KMS-11 (cell line): ENCODE data around the gene SCAMP1.

ENCODE experiments used
- H2AFZ ChIP-seq: fragments of 200-600 bp; sonication (generic); 2 replicates; pipeline ENCODE4 v1.6.1; 2016; ENCODE audit warnings: antibody characterized with exemption, mixed run types, low read depth
- H3K27ac ChIP-seq: fragments of 200-600 bp; sonication (generic); 2 replicates; pipeline ENCODE4 v1.6.1; 2016; ENCODE audit warnings: mild to moderate bottlenecking, mixed run types
- H3K27me3 ChIP-seq: fragments of 200-600 bp; sonication (generic); 2 replicates; pipeline ENCODE4 v1.6.1; 2017; ENCODE audit warnings: mild to moderate bottlenecking, low read depth, mixed run types, moderate library complexity; ENCODE audit not compliant: insufficient read depth
- H3K36me3 ChIP-seq: fragments of 200-600 bp; sonication (generic); 2 replicates; pipeline ENCODE4 v1.6.1; 2017; ENCODE audit warnings: mild to moderate bottlenecking, mixed run types; ENCODE audit not compliant: insufficient read depth
- H3K4me1 ChIP-seq: fragments of 200-600 bp; sonication (generic); 2 replicates; pipeline ENCODE4 v1.6.1; 2016; ENCODE audit warnings: mild to moderate bottlenecking, low read depth, mixed run types; ENCODE audit not compliant: poor library complexity, severe bottlenecking
- H3K4me2 ChIP-seq: fragments of 200-600 bp; sonication (generic); 2 replicates; pipeline ENCODE4 v1.7.0; 2016; ENCODE audit warnings: mild to moderate bottlenecking, mixed run types
- H3K4me3 ChIP-seq: fragments of 200-600 bp; sonication (generic); IDR thresholded peaks from 2 replicates; pipeline ENCODE4 v1.6.1; 2017; ENCODE audit warnings: low read depth, low read length, mixed read lengths; ENCODE audit not compliant: insufficient read depth
- H3K79me2 ChIP-seq: fragments of 200-600 bp; sonication (generic); 2 replicates; pipeline ENCODE4 v1.6.1; 2016; ENCODE audit warnings: low read depth, mixed run types; ENCODE audit not compliant: insufficient read depth
- H3K9ac ChIP-seq: fragments of 200-600 bp; sonication (generic); 2 replicates; pipeline ENCODE4 v1.6.1; 2016; ENCODE audit warnings: mild to moderate bottlenecking, mixed run types
- H4K20me1 ChIP-seq: fragments of 200-600 bp; sonication (generic); 2 replicates; pipeline ENCODE4 v1.6.1; 2016; ENCODE audit warnings: mild to moderate bottlenecking, mixed run types; ENCODE audit not compliant: insufficient read depth
- TF ChIP-seq, protein P1 (sequence below): fragments of 200-600 bp; sonication (generic); conservative IDR thresholded peaks from 2 replicates; pipeline ENCODE4 v1.6.1; 2017; ENCODE audit warnings: low read depth, mild to moderate bottlenecking, antibody characterized with exemption, low read length, moderate library complexity, mixed read lengths

The SCAMP1 gene

GRCh38 chr5:78471896-78472295, 111.5 kb downstream of the SCAMP1 start:
- TF ChIP-seq, protein P1, sequence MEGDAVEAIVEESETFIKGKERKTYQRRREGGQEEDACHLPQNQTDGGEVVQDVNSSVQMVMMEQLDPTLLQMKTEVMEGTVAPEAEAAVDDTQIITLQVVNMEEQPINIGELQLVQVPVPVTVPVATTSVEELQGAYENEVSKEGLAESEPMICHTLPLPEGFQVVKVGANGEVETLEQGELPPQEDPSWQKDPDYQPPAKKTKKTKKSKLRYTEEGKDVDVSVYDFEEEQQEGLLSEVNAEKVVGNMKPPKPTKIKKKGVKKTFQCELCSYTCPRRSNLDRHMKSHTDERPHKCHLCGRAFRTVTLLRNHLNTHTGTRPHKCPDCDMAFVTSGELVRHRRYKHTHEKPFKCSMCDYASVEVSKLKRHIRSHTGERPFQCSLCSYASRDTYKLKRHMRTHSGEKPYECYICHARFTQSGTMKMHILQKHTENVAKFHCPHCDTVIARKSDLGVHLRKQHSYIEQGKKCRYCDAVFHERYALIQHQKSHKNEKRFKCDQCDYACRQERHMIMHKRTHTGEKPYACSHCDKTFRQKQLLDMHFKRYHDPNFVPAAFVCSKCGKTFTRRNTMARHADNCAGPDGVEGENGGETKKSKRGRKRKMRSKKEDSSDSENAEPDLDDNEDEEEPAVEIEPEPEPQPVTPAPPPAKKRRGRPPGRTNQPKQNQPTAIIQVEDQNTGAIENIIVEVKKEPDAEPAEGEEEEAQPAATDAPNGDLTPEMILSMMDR, result no peak
- no peaks in the 10 kb centered on the region for H3K79me2 ChIP-seq
- H3K27ac ChIP-seq, result no peak overlapping the region
- no peak overlapping the region for H3K4me2 ChIP-seq
- no peaks in the 10 kb centered on the region for H3K4me1 ChIP-seq
- no peaks in the 10 kb centered on the region for H3K27me3 ChIP-seq
- H3K36me3 ChIP-seq, result no peaks in the 10 kb centered on the region
- no peak overlapping the region for H2AFZ ChIP-seq
- no peak overlapping the region for H3K4me3 ChIP-seq
- no peaks in the 10 kb centered on the region for H4K20me1 ChIP-seq
- H3K9ac ChIP-seq, result no peak overlapping the region

GRCh38 chr5:78472469-78473106, 112.2 kb downstream of the SCAMP1 start:
- H3K4me3 ChIP-seq, result no peak overlapping the region
- H3K27ac ChIP-seq, result no peak overlapping the region
- no peaks in the 10 kb centered on the region for H3K27me3 ChIP-seq
- no peaks in the 10 kb centered on the region for H3K36me3 ChIP-seq
- H2AFZ ChIP-seq, result no peak overlapping the region
- H3K79me2 ChIP-seq, result no peaks in the 10 kb centered on the region
- H3K9ac ChIP-seq, result no peak overlapping the region
- TF ChIP-seq, protein P1, result 0 out of 2 replicates have a peak, but pooled peaks have one; percentile 17
- no peaks in the 10 kb centered on the region for H4K20me1 ChIP-seq
- H3K4me2 ChIP-seq, result no peak overlapping the region
- H3K4me1 ChIP-seq, result no peaks in the 10 kb centered on the region

- Histone ChIP-seq H3K4me1 (no peaks in the 10 kb centered on the region), H3K27ac (no peak overlapping the region)
These were observed 113.3 kb downstream of the SCAMP1 start for GRCh38 chr5:78473751-78474150.

DNA sequence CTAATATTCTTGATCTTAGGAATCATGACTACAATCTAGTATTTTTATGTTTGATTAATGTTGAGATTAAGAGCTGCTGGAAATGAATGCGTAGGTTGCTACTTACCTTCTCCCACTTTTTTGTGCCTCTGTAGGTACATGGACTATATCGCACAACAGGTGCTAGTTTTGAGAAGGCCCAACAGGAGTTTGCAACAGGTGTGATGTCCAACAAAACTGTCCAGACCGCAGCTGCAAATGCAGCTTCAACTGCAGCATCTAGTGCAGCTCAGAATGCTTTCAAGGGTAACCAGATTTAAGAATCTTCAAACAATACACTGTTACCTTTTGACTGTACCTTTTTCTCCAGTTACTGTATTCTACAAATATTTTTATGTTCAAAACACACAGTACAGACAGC, 115.0 kb downstream of the SCAMP1 start:
- Histone ChIP-seq H3K4me3 (no peak overlapping the region), H4K20me1 (no peaks in the 10 kb centered on the region), H3K36me3 (no peaks in the 10 kb centered on the region), H3K9ac (no peak overlapping the region), H3K27ac (no peak overlapping the region), H3K27me3 (no peaks in the 10 kb centered on the region), H3K79me2 (no peaks in the 10 kb centered on the region), H3K4me1 (no peaks in the 10 kb centered on the region), H3K4me2 (no peak overlapping the region), H2AFZ (no peak overlapping the region)
- TF ChIP-seq, protein P1, result no peak

More at GRCh38 chr5:78473751-78474150, 113.3 kb downstream of the SCAMP1 start:
- no peak overlapping the region for H3K9ac ChIP-seq
- no peak overlapping the region for H3K4me2 ChIP-seq
- H4K20me1 ChIP-seq, result no peaks in the 10 kb centered on the region
- no peaks in the 10 kb centered on the region for H3K27me3 ChIP-seq
- no peak overlapping the region for H3K4me3 ChIP-seq
- no peak overlapping the region for H2AFZ ChIP-seq
- no peaks in the 10 kb centered on the region for H3K36me3 ChIP-seq
- H3K79me2 ChIP-seq, result no peaks in the 10 kb centered on the region
- TF ChIP-seq, protein P1, result no peak
